ENCODE measurements around the gene INSIG1.

INSIG1 gene

GRCh38 chr7:155353256-155353897 lies 55.7 kb downstream of the INSIG1 start:
- no peak for DNase-seq

GRCh38 chr7:155354371-155355048 lies 56.8 kb downstream of the INSIG1 start:
- no peak for DNase-seq

- no peak for DNase-seq
These were observed 57.5 kb downstream of the INSIG1 start for GRCh38 chr7:155355176-155355575.

- DNase-seq, result no peak
These were observed 58.1 kb downstream of the INSIG1 start for GRCh38 chr7:155355745-155356144.

- no peak for DNase-seq
These were observed 58.8 kb downstream of the INSIG1 start for GRCh38 chr7:155356323-155357105.

GRCh38 chr7:155357573-155358041 lies 59.9 kb downstream of the INSIG1 start:
- no peak for DNase-seq

- DNase-seq, result no peak
These were observed 60.6 kb downstream of the INSIG1 start for GRCh38 chr7:155358066-155358947.

- DNase-seq, result no peak
These were observed 61.5 kb downstream of the INSIG1 start for GRCh38 chr7:155358948-155359712.
